Dendritic cell treated with granulocyte-macrophage colony-stimulating factor and Interleukin-4, amounts not matched to agents 40 ng/mL and 50 ng/mL, for 4 days (primary cell): ENCODE measurements around the gene BABAM2.
"Not testable (repeated sequence)": the region's sequence is repeated elsewhere in the genome, so short reads cannot be mapped to it uniquely, and the experiment has no call there.

Source experiments
- H3K27ac Mint-ChIP-seq: one replicate; pipeline ENCODE4 v1.8.0; 2022; ENCODE audit warnings: mild to moderate bottlenecking, mixed read lengths
- H3K27me3 Mint-ChIP-seq: one replicate; pipeline ENCODE4 v1.8.0; 2022; ENCODE audit warnings: mild to moderate bottlenecking, mixed read lengths
- H3K36me3 Mint-ChIP-seq: one replicate; pipeline ENCODE4 v1.8.0; 2022; ENCODE audit warnings: low read depth, mixed read lengths
- H3K4me1 Mint-ChIP-seq: one replicate; pipeline ENCODE4 v1.8.0; 2022; ENCODE audit warnings: low read depth, mixed read lengths
- H3K4me3 Mint-ChIP-seq: one replicate; pipeline ENCODE4 v1.8.0; 2022; ENCODE audit warnings: mild to moderate bottlenecking, moderate library complexity, mixed read lengths
- H3K9me3 Mint-ChIP-seq: one replicate; pipeline ENCODE4 v1.8.0; 2022; ENCODE audit warnings: mixed read lengths
- intact Hi-C: fragments of 100-400 bp; cut with micrococcal nuclease; formaldehyde crosslinking; loops from one replicate; pipeline ENCODE4 v1.15.0; 2022

BABAM2 gene

DNA sequence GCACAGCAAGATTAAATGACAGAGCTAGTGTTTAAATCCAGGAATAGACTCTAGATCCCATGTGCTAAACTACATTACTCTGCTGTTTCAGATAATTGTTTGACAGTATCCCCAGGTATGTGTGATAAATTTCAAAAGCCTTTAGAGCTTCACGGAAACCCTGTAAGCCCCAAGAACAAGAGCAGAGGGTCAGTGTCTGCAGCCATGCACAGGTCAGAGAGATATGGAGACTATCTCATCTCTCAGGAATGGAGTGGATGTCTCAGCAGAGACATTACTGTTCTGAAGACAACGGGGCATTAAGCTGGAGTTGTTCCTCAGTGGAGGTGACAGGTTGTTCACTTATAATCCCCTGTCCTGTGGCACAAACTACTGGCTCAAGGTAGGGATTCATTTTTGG lies 363.0 kb downstream of the BABAM2 start:
- intact Hi-C loops: no loop called here
- Mint-ChIP-seq H3K9me3 (no peaks in the 10 kb centered on the region), H3K27ac (no peak overlapping the region), H3K27me3 (no peaks in the 10 kb centered on the region), H3K4me1 (no peaks in the 10 kb centered on the region), H3K36me3 (peaks cover 9% of the 10 kb centered on the region), H3K4me3 (no peak overlapping the region)

DNA sequence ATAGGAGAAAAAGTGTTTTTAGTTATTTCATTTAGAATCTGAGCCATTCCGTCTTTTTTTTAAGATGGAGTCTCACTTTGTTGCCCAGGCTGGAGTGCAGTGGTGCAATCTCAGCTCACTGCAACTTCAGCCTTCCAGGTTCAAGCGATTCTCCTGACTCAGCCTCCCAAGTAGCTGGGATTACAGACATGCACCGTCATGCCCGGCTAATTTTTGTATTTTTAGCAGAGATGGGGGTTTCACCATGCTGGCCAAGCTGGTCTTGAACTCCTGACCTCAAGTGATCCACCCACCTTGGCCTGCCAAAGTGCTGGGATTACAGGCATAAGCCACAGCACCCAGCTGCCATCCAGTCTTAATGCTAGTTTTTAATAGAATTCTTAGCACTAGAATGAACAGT lies 364.7 kb downstream of the BABAM2 start:
- intact Hi-C loops, H3K4me3 Mint-ChIP-seq, H3K27ac Mint-ChIP-seq, H3K9me3 Mint-ChIP-seq, H3K4me1 Mint-ChIP-seq, H3K27me3 Mint-ChIP-seq: not testable (repeated sequence)
- peaks cover 18% of the 10 kb centered on the region for H3K36me3 Mint-ChIP-seq

DNA sequence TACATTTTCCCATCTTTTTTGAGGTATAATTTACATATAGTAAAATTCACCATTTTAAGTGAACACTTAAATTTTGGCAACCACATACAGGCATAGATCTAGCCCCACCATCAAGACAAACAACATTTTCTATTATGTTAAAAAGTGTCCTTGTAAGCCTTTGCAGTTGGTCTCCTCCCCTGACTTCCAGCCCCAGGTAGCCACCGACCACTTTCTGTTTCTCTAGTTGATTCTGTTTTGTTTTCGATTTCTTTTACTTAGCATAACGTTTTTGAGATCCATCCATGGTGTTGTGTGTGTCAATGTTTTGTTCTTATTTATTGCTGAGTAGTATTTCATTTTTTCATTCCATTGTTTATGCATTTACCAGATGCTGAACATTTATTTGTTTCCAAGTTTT lies 366.7 kb downstream of the BABAM2 start:
- Mint-ChIP-seq H3K36me3 (peaks cover 24% of the 10 kb centered on the region), H3K4me3 (no peak overlapping the region), H3K4me1 (peaks cover 4% of the 10 kb centered on the region), H3K27me3 (no peaks in the 10 kb centered on the region), H3K9me3 (no peaks in the 10 kb centered on the region), H3K27ac (no peak overlapping the region)
- intact Hi-C loops: no loop called here

DNA sequence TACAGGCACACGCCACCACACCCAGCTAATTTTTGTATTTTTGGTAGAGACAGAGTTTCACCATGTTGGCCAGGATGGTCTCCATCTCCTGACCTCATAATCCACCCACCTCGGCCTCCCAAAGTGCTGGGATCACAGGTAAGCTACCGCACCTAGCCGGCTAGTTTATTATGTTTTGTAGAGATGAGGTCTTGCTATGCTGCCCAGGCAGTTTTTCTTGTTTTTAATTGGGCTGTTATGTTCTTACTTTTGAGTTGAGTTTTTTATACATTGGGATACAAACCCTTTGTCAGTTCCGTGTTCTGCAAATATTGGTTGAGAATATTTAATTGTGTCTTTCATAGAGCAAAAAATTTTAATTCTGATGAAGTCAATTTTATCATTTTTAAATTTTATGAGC lies 368.7 kb downstream of the BABAM2 start:
- H3K9me3 Mint-ChIP-seq, H3K4me1 Mint-ChIP-seq, H3K27ac Mint-ChIP-seq, intact Hi-C loops, H3K4me3 Mint-ChIP-seq, H3K27me3 Mint-ChIP-seq: not testable (repeated sequence)
- H3K36me3 Mint-ChIP-seq: peaks cover 24% of the 10 kb centered on the region

DNA sequence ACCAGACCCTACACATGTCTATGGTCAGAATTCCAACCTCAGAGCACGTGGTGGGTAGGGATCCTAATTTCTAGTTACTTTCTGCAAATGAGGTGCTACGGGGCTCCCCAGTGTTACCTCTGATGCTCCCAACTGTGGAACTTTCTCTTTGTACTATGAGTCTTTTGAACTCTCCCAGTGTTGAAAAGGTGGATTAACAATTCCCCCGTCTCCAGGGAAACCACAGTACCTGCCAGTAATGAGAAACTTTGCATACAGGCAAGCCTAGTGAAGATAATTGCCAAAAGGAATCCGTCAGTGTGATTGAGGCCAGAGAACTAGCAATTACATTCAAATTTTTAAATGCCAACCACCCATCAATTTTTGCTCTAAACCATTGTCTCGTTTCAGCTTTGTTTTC lies 373.2 kb downstream of the BABAM2 start:
- H3K4me1 Mint-ChIP-seq: peaks cover 7% of the 10 kb centered on the region
- H3K4me3 Mint-ChIP-seq: no peak overlapping the region
- H3K27ac Mint-ChIP-seq: no peak overlapping the region
- intact Hi-C loops: no loop called here
- no peaks in the 10 kb centered on the region for H3K27me3 Mint-ChIP-seq
- no peaks in the 10 kb centered on the region for H3K9me3 Mint-ChIP-seq
- peaks cover 17% of the 10 kb centered on the region for H3K36me3 Mint-ChIP-seq

DNA sequence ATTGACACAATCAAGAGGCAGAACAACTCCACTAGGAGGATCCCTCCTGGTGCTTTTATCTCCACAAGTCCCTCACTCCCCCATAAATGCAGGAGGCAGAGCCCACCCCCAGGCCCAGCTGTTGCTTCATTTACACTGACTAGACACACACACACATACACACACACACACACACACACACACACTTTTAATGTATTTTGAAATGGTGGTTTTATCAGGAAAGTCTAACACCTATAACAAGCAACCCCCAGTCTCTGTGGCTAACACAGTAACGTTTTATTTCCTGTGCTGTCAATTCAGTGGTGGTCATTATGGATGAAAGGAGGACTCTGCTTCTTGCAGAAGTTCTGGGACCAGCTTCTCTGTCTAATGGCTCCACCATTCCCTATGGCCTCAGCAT lies 376.8 kb downstream of the BABAM2 start:
- H3K36me3 Mint-ChIP-seq: peaks cover 7% of the 10 kb centered on the region
- H3K27ac Mint-ChIP-seq: no peak overlapping the region
- intact Hi-C loops: no loop called here
- peaks cover 16% of the 10 kb centered on the region for H3K4me1 Mint-ChIP-seq
- H3K4me3 Mint-ChIP-seq: no peak overlapping the region
- no peaks in the 10 kb centered on the region for H3K9me3 Mint-ChIP-seq
- no peaks in the 10 kb centered on the region for H3K27me3 Mint-ChIP-seq

DNA sequence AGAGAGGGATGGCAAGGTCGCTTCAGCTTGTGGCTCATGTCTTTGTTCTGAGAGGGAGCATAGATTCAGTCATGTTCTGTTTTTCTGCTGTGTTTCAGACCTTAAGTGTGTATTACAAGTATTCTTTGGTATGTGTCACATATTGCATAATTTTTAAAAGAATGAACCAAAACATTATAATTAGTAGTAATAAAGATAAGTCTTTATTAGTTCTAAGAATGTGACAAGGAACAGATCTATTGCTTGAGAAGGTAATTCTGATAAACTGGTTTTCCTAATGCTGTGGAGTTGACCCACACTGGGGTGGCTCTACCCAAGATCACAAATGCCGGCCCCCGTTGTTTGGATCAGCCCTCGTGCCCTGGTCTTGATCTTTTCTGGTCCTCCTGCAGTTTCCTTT lies 377.9 kb downstream of the BABAM2 start:
- Mint-ChIP-seq H3K4me3 (no peak overlapping the region), H3K27ac (no peak overlapping the region), H3K9me3 (no peaks in the 10 kb centered on the region), H3K27me3 (no peaks in the 10 kb centered on the region), H3K36me3 (peaks cover 13% of the 10 kb centered on the region), H3K4me1 (peaks cover 18% of the 10 kb centered on the region)
- intact Hi-C loops: no loop called here

DNA sequence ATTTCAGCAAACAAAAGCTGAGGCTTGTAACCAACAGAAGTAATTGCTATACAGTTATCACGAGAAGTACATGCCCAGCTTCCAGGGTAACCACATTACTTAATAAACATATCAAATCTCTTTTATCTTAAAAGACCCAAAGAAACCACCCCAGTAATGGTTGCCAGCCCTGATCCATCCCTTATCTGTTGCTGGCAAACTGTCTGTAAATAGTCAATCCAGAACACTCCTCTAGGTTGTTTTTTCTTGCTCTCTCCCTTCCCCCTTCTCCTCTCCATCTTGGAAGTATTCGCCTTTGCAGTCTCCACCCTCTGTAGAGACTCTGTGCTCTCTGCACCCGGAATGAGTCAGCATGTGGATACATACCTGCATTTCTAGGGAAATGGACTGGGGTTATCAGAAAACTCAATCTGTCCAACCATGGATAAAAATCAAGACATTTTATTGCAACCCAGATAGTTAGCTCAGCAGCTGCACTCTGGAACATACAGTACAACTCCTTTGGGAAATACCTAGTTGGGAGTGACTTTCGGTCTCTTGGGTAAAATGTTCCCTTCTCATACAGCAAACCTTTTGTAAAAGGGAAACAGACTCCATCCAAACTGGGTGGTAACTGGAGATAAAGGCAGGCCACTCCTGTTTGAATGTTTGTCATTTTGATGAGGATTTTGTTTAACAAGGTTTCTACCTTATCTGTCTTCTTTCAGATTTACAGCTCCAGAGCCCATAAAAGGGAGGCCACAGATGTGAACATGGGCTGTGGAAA lies 378.7 kb downstream of the BABAM2 start:
- Mint-ChIP-seq H3K9me3 (no peaks in the 10 kb centered on the region), H3K4me1 (peaks cover 25% of the 10 kb centered on the region), H3K27me3 (no peaks in the 10 kb centered on the region), H3K4me3 (no peak overlapping the region), H3K36me3 (peaks cover 13% of the 10 kb centered on the region), H3K27ac (no peak overlapping the region)
- intact Hi-C loops: no loop called here

DNA sequence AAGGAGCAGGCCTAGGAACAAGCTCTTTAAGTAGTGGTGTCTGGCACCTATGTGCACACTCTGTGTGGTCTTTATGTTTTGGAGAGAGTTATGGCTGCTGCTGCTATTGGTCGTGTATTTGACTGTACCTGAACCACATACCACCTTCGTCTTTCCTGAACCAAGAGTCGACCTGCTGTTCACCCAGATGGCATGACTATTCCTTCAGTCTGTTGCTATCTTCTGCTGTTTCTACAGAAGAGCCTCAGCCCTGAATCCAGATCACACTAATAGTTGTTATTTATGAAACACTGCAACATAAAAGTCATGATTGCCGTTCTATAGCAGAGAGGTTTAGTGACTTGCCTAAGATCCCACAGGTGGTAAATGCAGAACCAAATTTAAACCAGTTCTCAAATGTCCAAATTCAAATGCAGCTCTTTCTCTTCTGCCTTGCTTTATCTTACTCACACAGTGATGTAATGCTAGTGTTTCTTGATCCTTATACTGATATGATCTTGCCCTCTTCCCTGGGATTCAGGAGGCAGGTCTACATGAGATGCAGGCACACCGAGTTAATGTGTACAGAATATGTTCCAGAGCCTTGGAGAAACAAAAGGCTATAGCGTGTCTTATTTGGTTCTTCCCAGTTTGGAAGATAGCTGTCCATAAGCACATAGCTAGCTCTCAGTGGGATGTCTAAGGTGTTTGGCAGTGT lies 380.1 kb downstream of the BABAM2 start:
- peaks cover 39% of the 10 kb centered on the region for H3K4me1 Mint-ChIP-seq
- intact Hi-C loops: no loop called here
- peaks cover 13% of the 10 kb centered on the region for H3K36me3 Mint-ChIP-seq
- H3K4me3 Mint-ChIP-seq: no peak overlapping the region
- H3K27ac Mint-ChIP-seq: no peak overlapping the region
- no peaks in the 10 kb centered on the region for H3K9me3 Mint-ChIP-seq
- H3K27me3 Mint-ChIP-seq: no peaks in the 10 kb centered on the region

DNA sequence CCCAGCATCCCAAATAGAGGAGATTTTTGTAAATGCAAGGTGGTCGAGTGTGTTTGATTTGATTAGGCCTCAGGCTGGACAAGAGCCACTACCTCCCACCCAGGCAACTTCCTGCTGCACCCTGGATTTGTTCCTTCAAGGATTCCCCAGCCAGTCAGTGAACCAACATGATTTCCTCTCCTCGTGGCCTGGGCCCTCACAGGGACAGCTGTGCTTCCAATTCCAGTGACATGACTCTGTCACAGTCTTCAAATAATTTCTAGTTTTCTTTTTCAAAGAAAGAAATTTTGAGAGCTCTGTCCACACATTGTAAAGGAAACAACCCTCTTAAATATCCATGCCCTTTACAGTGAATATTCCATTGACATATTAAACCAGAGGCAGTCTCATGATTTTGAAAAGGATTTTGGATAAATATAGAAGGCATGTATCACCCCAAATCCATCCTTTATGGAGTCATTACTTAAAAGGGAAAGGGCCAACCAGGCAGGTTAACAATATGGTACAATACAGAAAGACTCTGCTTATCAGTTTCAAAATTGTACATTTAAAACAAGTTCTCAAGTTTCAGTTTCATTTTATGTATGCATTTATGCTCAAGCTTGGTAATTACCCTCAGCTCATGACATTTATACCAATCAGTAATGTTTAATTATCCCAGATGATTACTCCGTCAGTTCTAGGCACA lies 380.8 kb downstream of the BABAM2 start:
- Mint-ChIP-seq H3K4me1 (peaks cover 39% of the 10 kb centered on the region), H3K27ac (no peak overlapping the region), H3K4me3 (no peak overlapping the region), H3K9me3 (no peaks in the 10 kb centered on the region), H3K27me3 (no peaks in the 10 kb centered on the region), H3K36me3 (peaks cover 13% of the 10 kb centered on the region)
- intact Hi-C loops: no loop called here

DNA sequence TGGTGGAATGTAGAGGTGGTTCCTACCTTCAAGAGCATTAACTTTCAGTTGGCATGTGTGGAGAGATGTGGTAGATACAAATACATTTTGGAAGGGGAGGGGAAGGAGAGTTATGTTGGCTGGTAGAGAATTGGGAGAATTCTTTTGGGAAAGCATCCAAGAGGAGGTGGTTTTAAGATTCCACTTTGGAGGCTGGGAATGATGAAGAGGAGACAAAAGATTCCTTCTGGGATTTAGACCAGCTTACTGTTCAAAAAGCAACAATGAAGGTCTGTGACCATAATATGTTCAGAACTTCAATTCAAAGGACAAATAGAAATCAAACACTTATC lies 381.4 kb downstream of the BABAM2 start:
- peaks cover 39% of the 10 kb centered on the region for H3K4me1 Mint-ChIP-seq
- H3K4me3 Mint-ChIP-seq: no peak overlapping the region

DNA sequence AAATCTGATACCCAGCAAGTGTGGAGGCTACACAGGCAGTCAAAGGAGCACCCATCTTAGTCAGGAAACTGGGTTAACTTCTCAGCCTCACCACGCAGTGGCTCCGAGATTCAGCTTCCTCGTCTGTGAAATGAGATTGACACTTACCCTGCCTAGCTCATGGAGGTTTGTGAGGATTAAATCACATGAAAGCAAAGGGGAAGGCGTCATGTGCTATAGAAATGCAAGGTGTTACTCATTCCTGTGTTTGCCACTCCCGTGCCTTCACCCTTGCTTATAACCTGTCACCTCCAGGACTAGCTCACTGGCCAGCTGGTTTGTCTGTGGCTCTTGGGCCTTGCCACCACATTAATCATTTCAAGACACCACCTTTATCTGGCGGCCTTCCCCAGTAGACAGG lies 383.2 kb downstream of the BABAM2 start:
- no peaks in the 10 kb centered on the region for H3K9me3 Mint-ChIP-seq
- no peaks in the 10 kb centered on the region for H3K27me3 Mint-ChIP-seq
- intact Hi-C loops: no loop called here
- peak overlapping the region; percentile 76 for H3K27ac Mint-ChIP-seq
- H3K36me3 Mint-ChIP-seq: peaks cover 13% of the 10 kb centered on the region
- no peak overlapping the region for H3K4me3 Mint-ChIP-seq
- H3K4me1 Mint-ChIP-seq: peaks cover 39% of the 10 kb centered on the region

More for the DNA sequence above, 381.4 kb downstream of the BABAM2 start:
- Mint-ChIP-seq H3K9me3 (no peaks in the 10 kb centered on the region), H3K27ac (no peak overlapping the region), H3K27me3 (no peaks in the 10 kb centered on the region), H3K36me3 (peaks cover 13% of the 10 kb centered on the region)
- intact Hi-C loops: no loop called here

DNA sequence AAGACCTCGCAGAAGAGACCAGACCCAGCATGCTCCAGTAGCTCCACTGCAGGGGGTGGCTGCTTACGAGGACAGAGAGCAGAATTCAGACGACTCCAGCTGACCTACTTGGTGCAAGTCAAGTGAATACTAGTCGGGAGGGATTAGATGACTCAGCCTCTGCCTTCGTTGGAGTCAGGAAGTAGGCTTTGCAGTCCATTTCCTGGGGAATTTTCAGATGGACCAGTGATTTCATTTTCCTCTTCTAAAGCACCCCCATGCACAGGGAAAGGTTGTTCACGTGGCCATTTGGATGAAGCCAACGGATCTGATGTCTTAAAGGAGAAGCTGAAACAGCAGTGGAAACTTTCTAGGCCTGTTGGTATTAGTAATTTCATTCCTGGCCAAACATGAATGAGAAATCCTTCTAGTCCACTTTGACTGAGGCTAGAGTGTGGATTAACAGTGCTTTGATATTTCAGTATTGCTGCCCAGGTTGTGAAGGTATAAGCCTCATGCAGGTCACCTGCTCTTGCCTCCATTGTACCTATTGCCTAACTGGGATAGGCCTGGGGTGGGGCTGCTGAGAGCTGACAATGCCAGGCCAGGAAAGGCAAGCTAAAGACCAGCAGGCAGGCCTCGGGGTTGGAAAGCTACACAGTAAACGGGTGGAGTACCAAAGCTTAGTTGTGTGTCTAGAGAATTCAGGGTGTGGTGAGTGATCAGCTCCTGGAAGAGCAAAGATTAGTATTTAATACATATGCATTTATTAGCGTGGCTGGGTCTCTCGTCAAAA lies 384.6 kb downstream of the BABAM2 start:
- Mint-ChIP-seq H3K36me3 (peaks cover 13% of the 10 kb centered on the region), H3K27me3 (no peaks in the 10 kb centered on the region), H3K4me3 (no peak overlapping the region), H3K9me3 (no peaks in the 10 kb centered on the region), H3K4me1 (peaks cover 39% of the 10 kb centered on the region), H3K27ac (peak overlapping the region; percentile 76)
- intact Hi-C loops: no loop called here

DNA sequence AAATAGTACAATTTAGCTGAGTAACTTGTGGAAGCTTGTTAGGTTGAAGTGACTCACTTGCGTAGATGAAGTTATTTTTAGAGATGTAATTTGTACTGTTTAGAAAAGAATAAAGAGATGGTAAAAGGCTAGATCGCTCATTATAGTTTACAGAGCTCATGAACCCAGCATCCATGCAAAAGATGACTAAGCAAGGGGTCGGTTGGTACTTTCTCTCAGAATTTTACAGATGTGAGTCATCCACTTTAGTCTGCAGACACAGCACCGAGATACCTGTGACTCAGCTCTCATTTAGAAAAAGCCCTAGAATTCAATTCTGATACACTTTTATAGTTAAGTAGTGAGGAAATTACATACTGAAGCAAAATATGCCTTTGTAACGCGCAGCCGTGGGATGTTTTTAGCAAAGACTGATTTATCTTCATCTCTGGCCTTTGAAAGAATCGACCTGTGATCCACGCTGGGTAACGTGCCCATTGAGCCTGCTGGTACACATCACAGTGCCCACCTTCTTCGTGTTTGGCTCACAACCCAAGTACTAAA lies 385.6 kb downstream of the BABAM2 start:
- Mint-ChIP-seq H3K27ac (no peak overlapping the region), H3K4me1 (peaks cover 35% of the 10 kb centered on the region), H3K36me3 (peaks cover 13% of the 10 kb centered on the region), H3K9me3 (no peaks in the 10 kb centered on the region), H3K27me3 (no peaks in the 10 kb centered on the region), H3K4me3 (no peak overlapping the region)
- intact Hi-C loops: no loop called here
